Small intestine (tissue), 7 donors: ENCODE results near the gene TNFAIP8L3. TPM values are rescaled to one million over a fixed set of nuclear protein-coding genes. Genes with fewer than 3 reads are reported as not detected.

Experiments
- DNase-seq, 2 donors: peaks; one replicate each; pipeline versions ENCODE4 v3.0.0 to v3.0.0-alpha.2; 2013
- FAIRE-seq: peaks from 2 replicates; lab custom pipeline; 2012; peaks lifted over from hg19 to GRCh38; lab: Jason Lieb, UNC
- H3K27ac ChIP-seq, 3 donors: one replicate each; pipeline ENCODE4 v1.5.1; 2013; ENCODE audit warnings: low read length in 2 of 3, mild to moderate bottlenecking in 2 of 3, control low read depth in 1 of 3, inconsistent platforms in 1 of 3, low read depth in 1 of 3, moderate library complexity in 1 of 3
- H3K27me3 ChIP-seq, 3 donors: one replicate each; pipeline ENCODE4 v1.6.1; 2013; ENCODE audit warnings: low read length in 3 of 3, inconsistent platforms in 1 of 3; ENCODE audit not compliant: control insufficient read depth in 3 of 3, insufficient read depth in 3 of 3
- H3K36me3 ChIP-seq, 3 donors: one replicate each; pipeline ENCODE4 v1.6.1; 2013; ENCODE audit warnings: low read length in 3 of 3, inconsistent platforms in 1 of 3, low read depth in 1 of 3, mild to moderate bottlenecking in 1 of 3, moderate library complexity in 1 of 3; ENCODE audit not compliant: control insufficient read depth in 3 of 3, insufficient read depth in 2 of 3
- H3K4me1 ChIP-seq, 3 donors: one replicate each; pipeline ENCODE4 v1.6.1; 2013; ENCODE audit warnings: low read length in 2 of 3, inconsistent platforms in 1 of 3, low read depth in 1 of 3, mild to moderate bottlenecking in 1 of 3, moderate library complexity in 1 of 3; ENCODE audit not compliant: control insufficient read depth in 3 of 3, insufficient read depth in 2 of 3
- H3K4me3 ChIP-seq, 3 donors: one replicate each; pipeline ENCODE4 v1.5.1; 2013; ENCODE audit warnings: low read length in 3 of 3, control low read depth in 1 of 3, inconsistent platforms in 1 of 3, low read depth in 1 of 3, mild to moderate bottlenecking in 1 of 3, moderate library complexity in 1 of 3
- H3K9me3 ChIP-seq, 2 donors: one replicate each; pipeline ENCODE4 v1.6.1; 2013; ENCODE audit warnings: low read depth in 1 of 2, low read length in 1 of 2; ENCODE audit not compliant: control insufficient read depth in 2 of 2, insufficient read depth in 1 of 2
- WGBS, 3 donors: extraction: QIAGEN DNeasy Blood & Tissue Kit; methylation state at CpG; one replicate each; pipeline ENCODE4 v1.1.7; 2013; 5-methylcytosine and 5-hydroxymethylcytosine counted together
- polyA plus RNA-seq, 4 donors: library from polyadenylated mRNA; stranded (reverse) in 3 of 4; unstranded in 1 of 4; fragments of 200-250 nt in 3 of 4; fragments of 120-200 nt in 1 of 4; gene quantifications; one replicate each; pipeline versions ENCODE4 v1.2.1 to v1.2.3, GENCODE V29; 2013
- donor health status: healthy with polysubstance abuse.
- donor health status: control.
- donor health status: control.
- donor health status: Bipolar disorder and iron deficiency.
- donor health status: healthy.

Gene TNFAIP8L3
- polyA plus RNA-seq, 4 donors: 1.1 to 8.4 (median 3.5) TPM; not detected in 1

- 87 to 90% (median 88%) methylated on average over 5 of the region's 5 CpGs for WGBS, 3 donors
- FAIRE-seq: no peak
Measured at GRCh38 chr15:51074926-51075325, 19.8 kb downstream of the TNFAIP8L3 start.

GRCh38 chr15:51071578-51071977, 23.1 kb downstream of the TNFAIP8L3 start:
- Histone ChIP-seq H3K4me1 (no peaks in the 10 kb centered on the region), H3K27ac (no peak overlapping the region), H3K9me3 (no peaks in the 10 kb centered on the region), H3K27me3 (no peaks in the 10 kb centered on the region), H3K36me3 (no peaks in the 10 kb centered on the region), H3K4me3 (no peak overlapping the region)
- WGBS, 3 donors: 40 to 47% (median 46%) methylated on average over 1 of the region's 1 CpG
- DNase-seq (no peak), FAIRE-seq (no peak)

More at GRCh38 chr15:51074926-51075325, 19.8 kb downstream of the TNFAIP8L3 start:
- no peak overlapping the region for H3K4me3 ChIP-seq
- peak overlapping the region in 1 of 3 donors; percentile 29 for H3K27ac ChIP-seq
- H3K9me3 ChIP-seq: no peaks in the 10 kb centered on the region
- H3K27me3 ChIP-seq: no peaks in the 10 kb centered on the region
- H3K36me3 ChIP-seq: no peaks in the 10 kb centered on the region
- H3K4me1 ChIP-seq: peaks cover 0 to 13% (median 0%) of the 10 kb centered on the region in 3 donors
- DNase-seq: no peak

- Histone ChIP-seq H3K4me3 (no peak overlapping the region), H3K36me3 (no peaks in the 10 kb centered on the region), H3K27me3 (no peaks in the 10 kb centered on the region), H3K27ac (no peak overlapping the region), H3K9me3 (no peaks in the 10 kb centered on the region), H3K4me1 (no peaks in the 10 kb centered on the region)
- no peak for DNase-seq
- no peak for FAIRE-seq
Measured at GRCh38 chr15:51069983-51070382, 24.7 kb downstream of the TNFAIP8L3 start.

GRCh38 chr15:51067510-51067909, 27.2 kb downstream of the TNFAIP8L3 start:
- no peaks in the 10 kb centered on the region for H3K36me3 ChIP-seq
- H3K27ac ChIP-seq: peak overlapping the region in 1 of 3 donors; percentile 57
- no peaks in the 10 kb centered on the region for H3K27me3 ChIP-seq
- FAIRE-seq (no peak), DNase-seq (no peak)
- H3K9me3 ChIP-seq: no peaks in the 10 kb centered on the region
- 69 to 78% (median 69%) methylated on average over 3 of the region's 3 CpGs for WGBS, 3 donors
- H3K4me3 ChIP-seq: no peak overlapping the region
- H3K4me1 ChIP-seq: no peaks in the 10 kb centered on the region

- WGBS, 3 donors: 68 to 89% (median 89%) methylated on average over 1 of the region's 1 CpG
- no peak overlapping the region for H3K4me3 ChIP-seq
- no peaks in the 10 kb centered on the region for H3K36me3 ChIP-seq
- H3K9me3 ChIP-seq: no peaks in the 10 kb centered on the region
- H3K4me1 ChIP-seq: no peaks in the 10 kb centered on the region
- DNase-seq (no peak), FAIRE-seq (no peak)
- H3K27ac ChIP-seq: peak overlapping the region in 1 of 3 donors; percentile 73
- H3K27me3 ChIP-seq: no peaks in the 10 kb centered on the region
Measured at GRCh38 chr15:51065781-51066180, 28.9 kb downstream of the TNFAIP8L3 start.

- DNase-seq (no peak), FAIRE-seq (no peak)
- Histone ChIP-seq H3K27ac (no peak overlapping the region), H3K9me3 (no peaks in the 10 kb centered on the region), H3K27me3 (no peaks in the 10 kb centered on the region), H3K4me1 (no peaks in the 10 kb centered on the region), H3K4me3 (no peak overlapping the region), H3K36me3 (no peaks in the 10 kb centered on the region)
Measured at GRCh38 chr15:51065261-51065660, 29.4 kb downstream of the TNFAIP8L3 start.

GRCh38 chr15:51062736-51063135, 32.0 kb downstream of the TNFAIP8L3 start:
- Histone ChIP-seq H3K27ac (no peak overlapping the region), H3K4me3 (no peak overlapping the region), H3K36me3 (peaks cover 0 to 1% (median 0%) of the 10 kb centered on the region in 3 donors), H3K9me3 (no peaks in the 10 kb centered on the region), H3K4me1 (no peaks in the 10 kb centered on the region), H3K27me3 (no peaks in the 10 kb centered on the region)
- 43 to 72% (median 70%) methylated on average over 1 of the region's 1 CpG for WGBS, 3 donors
- no peak for FAIRE-seq
- no peak for DNase-seq

- no peak overlapping the region for H3K4me3 ChIP-seq
- no peak for FAIRE-seq
- H3K4me1 ChIP-seq: no peaks in the 10 kb centered on the region
- H3K36me3 ChIP-seq: peaks cover 0 to 2% (median 0%) of the 10 kb centered on the region in 3 donors
- H3K27me3 ChIP-seq: no peaks in the 10 kb centered on the region
- DNase-seq: no peak
- no peak overlapping the region for H3K27ac ChIP-seq
- no peaks in the 10 kb centered on the region for H3K9me3 ChIP-seq
- WGBS, 3 donors: 74 to 84% (median 78%) methylated on average over 3 of the region's 3 CpGs
Measured at GRCh38 chr15:51060030-51060673, 34.6 kb downstream of the TNFAIP8L3 start.

- H3K36me3 ChIP-seq: peaks cover 0 to 2% (median 0%) of the 10 kb centered on the region in 3 donors
- no peak for FAIRE-seq
- no peaks in the 10 kb centered on the region for H3K9me3 ChIP-seq
- 82 to 100% (median 97%) methylated on average over 1 of the region's 1 CpG for WGBS, 3 donors
- H3K4me3 ChIP-seq: no peak overlapping the region
- no peak overlapping the region for H3K27ac ChIP-seq
- no peaks in the 10 kb centered on the region for H3K27me3 ChIP-seq
- no peak for DNase-seq
- no peaks in the 10 kb centered on the region for H3K4me1 ChIP-seq
Measured at GRCh38 chr15:51054535-51054934, 40.2 kb downstream of the TNFAIP8L3 start.
